ENCODE data around the gene CD300C.

GRCh38 chr17:74561586-74561985 lies 15.7 kb upstream of the CD300C start:
- TF ChIP-seq EZH2 (IDR thresholded peaks at IDR 0.05) (no peak), POLR2AphosphoS5 (IDR thresholded peaks at IDR 0.05; ENCODE audit: borderline replicate concordance, low read depth, low read length) (no peak)
